HFFc6 (cell line): ENCODE results near the gene WDR27. TPM values are rescaled to one million over a fixed set of nuclear protein-coding genes. Genes with fewer than 3 reads are reported as not detected.
"Not testable (repeated sequence)": the region's sequence is repeated elsewhere in the genome, so short reads cannot be mapped to it uniquely, and the experiment has no call there.

Source experiments
- DNase-seq: peaks from one replicate; pipeline ENCODE4 v3.0.0-alpha.2; 2018
- H3K27ac Mint-ChIP-seq: 2 replicates; pipeline ENCODE4 v1.8.0; 2020; ENCODE audit warnings: mild to moderate bottlenecking, mixed read lengths
- H3K27me3 Mint-ChIP-seq: 2 replicates; pipeline ENCODE4 v1.8.0; 2021; ENCODE audit warnings: mild to moderate bottlenecking, moderate library complexity, mixed read lengths; ENCODE audit not compliant: insufficient read depth
- H3K36me3 Mint-ChIP-seq: 2 replicates; pipeline ENCODE4 v1.8.0; 2021; ENCODE audit warnings: low read depth, mixed read lengths
- H3K4me1 Mint-ChIP-seq: 2 replicates; pipeline ENCODE4 v1.8.0; 2020; ENCODE audit warnings: low read depth, mixed read lengths
- H3K4me3 Mint-ChIP-seq: 2 replicates; pipeline ENCODE4 v1.8.0; 2020; ENCODE audit warnings: mild to moderate bottlenecking, moderate library complexity, mixed read lengths
- H3K9me3 Mint-ChIP-seq: 2 replicates; pipeline ENCODE4 v1.8.0; 2020; ENCODE audit warnings: mild to moderate bottlenecking, mixed read lengths
- total RNA-seq, 6 experiments: library from RNA; stranded (reverse); fragmentation: NEBNext Ultra II Directional; extraction: Animal tissue kit (Norgen Biotek cat#: 25700); gene quantifications; 2 replicates in 1 of 6; 3 replicates in 5 of 6; pipeline ENCODE4 v1.2.3, GENCODE V29; 2021
- TF ChIP-seq, protein P1 (sequence below): fragments of 200-600 bp; sonication (generic); IDR thresholded peaks from 2 replicates; pipeline ENCODE4 v1.5.0; 2021; ENCODE audit warnings: antibody characterized with exemption, mild to moderate bottlenecking

WDR27 gene
- total RNA-seq, 6 experiments from 2014 or later, result 10.0 to 15.8 (median 12.1) TPM

DNA sequence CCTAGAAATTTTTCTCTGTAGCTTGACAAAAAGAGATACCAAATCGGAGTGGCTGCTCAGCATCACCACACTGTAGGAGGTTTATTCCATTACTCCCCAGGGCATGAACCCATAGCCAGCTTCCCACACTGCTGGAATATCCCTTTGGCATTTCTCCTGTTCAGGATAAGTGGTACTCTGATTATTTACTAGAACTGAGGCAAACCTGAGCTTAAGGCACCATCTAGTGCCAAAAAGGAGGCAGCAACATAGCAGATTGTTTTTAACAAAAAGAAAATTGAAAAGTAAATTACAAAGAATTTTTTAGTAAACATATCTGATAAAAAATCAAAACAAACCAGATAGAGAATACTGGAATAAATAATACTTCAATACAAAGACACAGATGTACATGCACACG, 181.7 kb downstream of the WDR27 start:
- TF ChIP-seq, protein P1, sequence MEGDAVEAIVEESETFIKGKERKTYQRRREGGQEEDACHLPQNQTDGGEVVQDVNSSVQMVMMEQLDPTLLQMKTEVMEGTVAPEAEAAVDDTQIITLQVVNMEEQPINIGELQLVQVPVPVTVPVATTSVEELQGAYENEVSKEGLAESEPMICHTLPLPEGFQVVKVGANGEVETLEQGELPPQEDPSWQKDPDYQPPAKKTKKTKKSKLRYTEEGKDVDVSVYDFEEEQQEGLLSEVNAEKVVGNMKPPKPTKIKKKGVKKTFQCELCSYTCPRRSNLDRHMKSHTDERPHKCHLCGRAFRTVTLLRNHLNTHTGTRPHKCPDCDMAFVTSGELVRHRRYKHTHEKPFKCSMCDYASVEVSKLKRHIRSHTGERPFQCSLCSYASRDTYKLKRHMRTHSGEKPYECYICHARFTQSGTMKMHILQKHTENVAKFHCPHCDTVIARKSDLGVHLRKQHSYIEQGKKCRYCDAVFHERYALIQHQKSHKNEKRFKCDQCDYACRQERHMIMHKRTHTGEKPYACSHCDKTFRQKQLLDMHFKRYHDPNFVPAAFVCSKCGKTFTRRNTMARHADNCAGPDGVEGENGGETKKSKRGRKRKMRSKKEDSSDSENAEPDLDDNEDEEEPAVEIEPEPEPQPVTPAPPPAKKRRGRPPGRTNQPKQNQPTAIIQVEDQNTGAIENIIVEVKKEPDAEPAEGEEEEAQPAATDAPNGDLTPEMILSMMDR, result peak; percentile 78
- no peaks in the 10 kb centered on the region for H3K4me1 Mint-ChIP-seq
- peak; percentile 50 for DNase-seq
- no peak overlapping the region for H3K4me3 Mint-ChIP-seq
- peaks cover 6% of the 10 kb centered on the region for H3K36me3 Mint-ChIP-seq
- H3K27me3 Mint-ChIP-seq, result peaks cover 2% of the 10 kb centered on the region; the same call in 1 of the 2 replicates
- H3K9me3 Mint-ChIP-seq, result peaks cover 6% of the 10 kb centered on the region; the same call in 1 of the 2 replicates
- no peak overlapping the region for H3K27ac Mint-ChIP-seq

DNA sequence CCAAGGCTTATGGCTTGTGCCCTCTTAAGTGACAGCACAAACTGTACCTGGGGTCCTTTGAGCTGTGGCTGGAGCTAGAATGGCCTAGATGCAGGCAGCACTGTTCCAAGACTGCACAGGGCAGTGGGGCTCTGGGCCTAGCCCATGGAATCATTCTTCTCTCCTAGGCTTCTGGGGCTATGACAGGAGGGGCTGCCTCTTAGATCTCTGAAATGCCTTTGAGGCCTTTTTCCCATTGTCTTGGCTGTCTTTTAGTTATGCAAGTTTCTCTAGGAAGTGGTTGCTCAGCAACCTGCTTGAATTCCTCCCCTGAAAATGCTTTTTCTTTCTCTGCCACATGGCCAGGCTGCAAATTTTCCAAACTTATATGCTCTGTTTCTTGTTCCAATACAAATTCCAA, 183.4 kb downstream of the WDR27 start:
- TF ChIP-seq, protein P1, result no peak
- Mint-ChIP-seq H3K36me3 (peaks cover 6% of the 10 kb centered on the region), H3K27ac (no peak overlapping the region), H3K9me3 (peaks cover 6% of the 10 kb centered on the region; the same call in 1 of the 2 replicates), H3K27me3 (peaks cover 2% of the 10 kb centered on the region; the same call in 1 of the 2 replicates), H3K4me3 (no peak overlapping the region), H3K4me1 (no peaks in the 10 kb centered on the region)
- DNase-seq, result no peak

DNA sequence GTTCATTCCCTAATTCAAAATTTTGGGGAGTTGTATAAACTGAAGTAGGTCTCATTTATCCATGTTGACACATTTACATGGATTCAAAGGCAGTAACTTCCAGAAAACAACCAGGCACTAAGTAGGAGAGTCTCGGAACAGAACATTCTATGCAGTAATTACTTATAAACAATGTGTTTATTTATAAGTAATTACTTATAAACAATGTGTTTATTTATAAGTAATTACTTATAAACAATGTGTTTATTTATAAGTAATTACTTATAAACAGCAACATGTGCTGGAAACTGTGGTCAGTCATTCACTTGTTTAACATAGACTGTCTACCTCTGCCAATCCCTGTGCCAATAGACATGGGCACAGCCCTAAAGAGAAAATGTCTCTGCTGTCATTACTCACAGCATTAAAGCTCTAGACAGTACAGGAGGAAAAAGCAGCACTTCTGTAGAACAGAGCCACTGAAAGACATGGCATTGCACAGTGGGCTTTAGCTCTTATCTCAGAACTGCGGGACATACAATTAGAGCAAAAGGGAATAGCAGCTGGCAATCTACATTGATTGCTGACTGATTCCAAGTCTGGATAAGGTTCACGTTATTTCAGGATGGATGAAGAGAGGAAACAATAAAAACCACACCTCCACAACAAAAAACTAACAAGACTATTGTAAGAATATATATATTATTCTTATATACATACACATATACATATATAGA, 188.2 kb downstream of the WDR27 start:
- TF ChIP-seq, protein P1, result no peak
- DNase-seq, result no peak
- H3K9me3 Mint-ChIP-seq, result peaks cover 6% of the 10 kb centered on the region; the same call in 1 of the 2 replicates
- peaks cover 5% of the 10 kb centered on the region for H3K36me3 Mint-ChIP-seq
- H3K4me1 Mint-ChIP-seq, result no peaks in the 10 kb centered on the region
- no peaks in the 10 kb centered on the region for H3K27me3 Mint-ChIP-seq
- H3K27ac Mint-ChIP-seq, result no peak overlapping the region
- H3K4me3 Mint-ChIP-seq, result no peak overlapping the region

DNA sequence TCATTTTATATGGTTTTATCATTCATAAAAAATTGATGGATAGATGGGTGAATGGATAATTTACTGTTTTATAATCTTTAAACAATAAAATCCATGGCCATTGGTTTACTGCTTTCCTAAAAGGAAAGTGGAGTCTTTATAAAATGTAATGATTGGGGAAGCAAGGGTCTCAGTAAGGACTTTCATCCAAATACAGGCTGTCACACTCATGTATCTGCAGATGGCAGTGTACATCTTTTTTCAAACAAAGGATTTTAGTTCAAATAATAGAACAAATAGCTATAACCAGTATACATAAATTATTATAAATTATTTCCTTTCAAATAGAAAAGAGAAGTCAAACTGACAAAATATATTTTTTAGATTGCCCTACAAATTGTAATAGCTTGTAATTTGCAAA, 190.0 kb downstream of the WDR27 start:
- peaks cover 12% of the 10 kb centered on the region for H3K9me3 Mint-ChIP-seq
- not testable (repeated sequence) for H3K27me3 Mint-ChIP-seq, H3K4me1 Mint-ChIP-seq, DNase-seq, H3K4me3 Mint-ChIP-seq, H3K27ac Mint-ChIP-seq
- peaks cover 12% of the 10 kb centered on the region for H3K36me3 Mint-ChIP-seq

DNA sequence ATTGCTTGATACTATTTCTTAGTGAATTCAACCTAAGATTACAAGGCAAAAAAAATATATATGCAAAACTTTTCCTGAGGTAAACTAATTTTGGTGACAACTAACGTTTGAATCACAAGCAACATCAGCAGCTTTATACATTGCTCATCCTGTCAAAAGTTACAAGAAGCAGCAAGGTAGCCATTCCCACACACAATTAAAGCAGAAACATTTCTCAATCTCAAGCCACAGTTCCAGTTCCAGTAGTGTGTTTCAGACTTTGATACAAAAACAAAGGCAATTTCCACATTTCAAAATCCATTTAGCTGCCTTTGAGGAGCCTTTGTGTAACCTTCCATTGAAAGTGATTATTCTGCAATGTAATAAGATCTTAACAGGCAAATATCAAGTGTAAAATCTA, 191.0 kb downstream of the WDR27 start:
- H3K4me1 Mint-ChIP-seq, result no peaks in the 10 kb centered on the region
- no peak overlapping the region for H3K4me3 Mint-ChIP-seq
- peaks cover 12% of the 10 kb centered on the region for H3K9me3 Mint-ChIP-seq
- H3K27me3 Mint-ChIP-seq, result no peaks in the 10 kb centered on the region
- TF ChIP-seq, protein P1, result no peak
- H3K27ac Mint-ChIP-seq, result no peak overlapping the region
- H3K36me3 Mint-ChIP-seq, result peaks cover 12% of the 10 kb centered on the region
- DNase-seq, result no peak

DNA sequence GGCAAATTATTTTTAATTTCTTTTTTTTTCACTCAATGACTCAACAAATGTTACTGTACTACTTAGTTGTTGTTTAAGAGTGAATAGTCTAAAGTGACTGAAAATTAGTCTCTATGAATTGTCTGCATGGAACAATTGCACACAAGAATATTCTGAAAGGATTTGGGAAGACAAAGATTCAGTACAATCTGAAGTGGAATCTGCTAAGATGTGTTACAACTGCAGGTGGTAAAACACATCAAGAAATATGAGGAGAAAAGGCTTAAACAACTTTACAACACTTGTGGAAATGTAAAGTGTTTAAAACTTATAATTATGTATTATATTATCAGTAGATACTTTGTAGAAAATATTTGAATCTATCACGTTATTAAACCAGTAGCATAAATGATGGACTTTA, 193.4 kb downstream of the WDR27 start:
- H3K36me3 Mint-ChIP-seq, result peaks cover 12% of the 10 kb centered on the region
- no peaks in the 10 kb centered on the region for H3K27me3 Mint-ChIP-seq
- DNase-seq, result no peak
- peaks cover 12% of the 10 kb centered on the region for H3K9me3 Mint-ChIP-seq
- TF ChIP-seq, protein P1, result no peak
- H3K4me1 Mint-ChIP-seq, result peaks cover 6% of the 10 kb centered on the region
- no peak overlapping the region for H3K27ac Mint-ChIP-seq
- H3K4me3 Mint-ChIP-seq, result no peak overlapping the region
